Duodenal mucosa (tissue), 2 donors: ENCODE data around the gene MOB2.

Experiments used
- H3K27ac ChIP-seq: one replicate; pipeline ENCODE4 v1.7.0; 2013; ENCODE audit warnings: low read depth, low read length
- H3K27me3 ChIP-seq, 2 donors: one replicate each; pipeline ENCODE4 v1.7.0; 2013; ENCODE audit warnings: low read length in 2 of 2, control low read depth in 1 of 2; ENCODE audit not compliant: insufficient read depth in 2 of 2, control insufficient read depth in 1 of 2
- H3K36me3 ChIP-seq, 2 donors: one replicate each; pipeline ENCODE4 v1.7.0; 2013; ENCODE audit warnings: low read length in 2 of 2, control low read depth in 1 of 2; ENCODE audit not compliant: insufficient read depth in 2 of 2, control insufficient read depth in 1 of 2
- H3K4me1 ChIP-seq, 2 donors: one replicate each; pipeline ENCODE4 v1.7.0; 2013; ENCODE audit warnings: low read length in 2 of 2, control low read depth in 1 of 2; ENCODE audit not compliant: insufficient read depth in 2 of 2, control insufficient read depth in 1 of 2
- H3K4me3 ChIP-seq, 2 donors: one replicate each; pipeline ENCODE4 v1.7.0; 2013; ENCODE audit warnings: low read length in 2 of 2, low read depth in 1 of 2
- H3K9ac ChIP-seq, 2 donors: one replicate each; pipeline ENCODE4 v1.7.0; 2013; ENCODE audit warnings: low read length in 2 of 2, low read depth in 1 of 2
- H3K9me3 ChIP-seq, 2 donors: one replicate each; pipeline ENCODE4 v1.7.0; 2013; ENCODE audit warnings: low read length in 2 of 2, control low read depth in 1 of 2; ENCODE audit not compliant: control insufficient read depth in 1 of 2

The MOB2 gene

DNA sequence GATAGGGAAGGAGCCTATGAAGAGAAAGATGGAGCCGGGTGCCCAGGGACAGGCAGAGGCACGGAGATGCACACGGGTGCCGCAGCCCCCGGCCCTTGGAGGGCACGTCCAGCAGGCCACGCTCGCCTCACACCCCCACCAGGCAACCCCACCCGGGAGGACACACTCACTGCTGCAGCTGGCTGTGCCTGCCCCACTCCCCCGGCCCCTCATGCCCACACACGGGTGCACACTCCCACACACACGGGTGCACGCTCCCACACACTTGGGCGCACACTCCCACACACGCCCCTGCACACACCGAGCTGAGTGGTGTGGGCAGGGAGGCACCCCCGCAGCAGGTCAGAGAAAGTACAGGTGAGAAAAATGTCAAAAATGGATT lies 1.1 kb downstream of the MOB2 start:
- Histone ChIP-seq H3K9ac (peak overlapping the region in 1 of 2 donors; percentile 10), H3K27ac (no peak overlapping the region), H3K4me1 (peaks cover 20 to 34% of the 10 kb centered on the region in 2 donors)

DNA sequence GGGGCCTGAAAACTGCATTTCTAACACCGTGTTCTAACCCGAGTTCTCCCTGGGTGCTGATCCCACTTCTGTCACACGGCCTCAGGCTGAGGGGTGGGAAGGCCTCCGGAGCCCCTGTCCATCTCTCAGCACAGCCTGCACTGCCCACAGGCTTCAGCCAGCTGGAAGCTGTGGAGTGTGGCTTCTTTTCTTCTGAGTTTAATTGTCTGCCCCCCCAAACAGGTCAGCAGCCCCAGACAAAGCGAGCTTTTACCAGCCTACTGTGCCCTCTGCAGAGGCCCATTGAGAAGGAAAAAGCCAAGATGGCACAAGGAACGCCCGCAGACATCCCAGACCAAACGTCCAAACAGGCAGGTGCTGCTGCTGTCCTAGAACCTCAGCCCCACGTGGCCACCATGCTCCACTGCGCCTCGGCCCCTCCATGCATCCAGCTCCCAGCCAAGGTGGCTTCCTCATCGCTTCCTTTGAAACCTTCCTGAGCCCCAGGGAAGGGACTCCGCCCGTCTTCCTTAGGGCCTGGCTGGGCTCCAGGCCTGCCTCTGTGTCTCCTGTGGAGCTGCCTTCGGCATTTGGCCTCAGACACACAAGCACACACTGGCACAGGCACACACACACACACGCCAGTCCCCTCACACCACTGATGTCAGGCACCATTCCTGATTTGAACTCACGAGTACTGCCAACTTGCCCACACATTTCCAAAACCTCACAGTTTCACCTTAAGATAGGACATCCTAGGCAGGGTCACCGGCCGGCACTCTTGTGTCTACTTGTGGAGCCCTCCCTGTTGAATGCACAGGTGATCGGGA lies 1.7 kb downstream of the MOB2 start:
- H3K27ac ChIP-seq: no peak overlapping the region
- peaks cover 20 to 34% of the 10 kb centered on the region in 2 donors for H3K4me1 ChIP-seq
- H3K36me3 ChIP-seq: peaks cover 0 to 7% of the 10 kb centered on the region in 2 donors
- H3K4me3 ChIP-seq: no peak overlapping the region
- H3K9ac ChIP-seq: no peak overlapping the region
- H3K27me3 ChIP-seq: no peaks in the 10 kb centered on the region
- H3K9me3 ChIP-seq: no peaks in the 10 kb centered on the region

More for the DNA sequence above, 1.1 kb downstream of the MOB2 start:
- no peaks in the 10 kb centered on the region for H3K9me3 ChIP-seq
- H3K27me3 ChIP-seq: no peaks in the 10 kb centered on the region
- H3K36me3 ChIP-seq: peaks cover 0 to under 1% of the 10 kb centered on the region in 2 donors
- no peak overlapping the region for H3K4me3 ChIP-seq

DNA sequence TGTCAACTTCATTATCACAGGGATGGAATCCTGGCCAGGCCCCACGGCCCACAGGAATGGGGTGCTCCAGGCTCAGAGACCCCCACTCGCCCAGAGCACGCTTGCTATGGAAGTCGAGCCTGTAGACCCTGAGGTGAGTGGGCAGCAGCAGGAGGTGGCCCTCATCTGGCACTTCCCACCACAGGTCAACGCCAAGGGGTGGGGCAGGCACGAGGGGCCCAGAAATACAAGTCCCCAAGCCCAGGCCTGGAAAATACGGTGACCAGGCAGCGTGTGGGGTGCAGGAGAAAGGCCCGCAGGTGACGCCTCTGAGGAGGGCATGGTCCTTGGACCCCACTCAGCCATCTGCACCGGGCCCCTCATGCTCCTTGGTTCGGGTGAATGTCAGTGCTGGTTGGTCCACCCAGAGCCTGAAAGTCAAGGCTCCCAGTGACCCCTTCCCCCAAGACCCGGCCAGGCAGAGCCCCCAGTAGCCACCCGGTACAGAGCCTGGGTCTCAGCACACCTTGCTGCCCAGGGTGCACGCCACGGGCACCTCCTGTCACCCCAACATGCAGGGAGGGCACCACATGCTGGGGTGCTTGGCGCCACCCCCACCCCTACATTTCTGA lies 2.4 kb downstream of the MOB2 start:
- H3K36me3 ChIP-seq: peaks cover 2 to 14% of the 10 kb centered on the region in 2 donors
- H3K27ac ChIP-seq: no peak overlapping the region
- no peaks in the 10 kb centered on the region for H3K27me3 ChIP-seq
- H3K4me1 ChIP-seq: peaks cover 20 to 34% of the 10 kb centered on the region in 2 donors
- H3K9me3 ChIP-seq: no peaks in the 10 kb centered on the region
- H3K9ac ChIP-seq: no peak overlapping the region
- no peak overlapping the region for H3K4me3 ChIP-seq

DNA sequence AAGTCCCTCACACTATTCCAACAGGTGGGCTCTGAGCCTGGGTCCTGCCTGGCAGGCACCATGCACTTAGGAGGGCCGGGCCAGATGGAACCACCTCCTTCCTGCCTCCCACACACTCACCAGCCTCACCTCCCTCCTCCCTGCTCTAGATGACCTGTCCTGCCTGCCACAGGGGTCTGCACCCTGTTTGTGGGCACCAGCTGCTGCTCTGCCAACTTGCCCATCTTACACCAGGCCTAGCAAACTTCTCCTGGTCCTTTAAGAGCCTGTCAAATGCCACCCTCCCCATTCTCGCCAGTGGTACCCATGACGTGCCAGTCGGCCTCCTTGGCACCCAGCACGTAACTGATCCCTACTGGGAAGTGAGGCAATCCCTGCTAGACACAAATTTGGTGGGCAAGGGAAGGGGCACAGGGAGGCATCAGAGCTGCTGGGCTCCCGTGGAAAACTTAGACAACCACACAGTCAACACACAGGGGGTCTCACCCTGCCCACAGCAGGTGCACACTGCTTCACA lies 3.1 kb downstream of the MOB2 start:
- H3K4me3 ChIP-seq: no peak overlapping the region
- no peaks in the 10 kb centered on the region for H3K9me3 ChIP-seq
- H3K27ac ChIP-seq: no peak overlapping the region
- H3K4me1 ChIP-seq: peaks cover 20 to 34% of the 10 kb centered on the region in 2 donors
- H3K36me3 ChIP-seq: peaks cover 5 to 21% of the 10 kb centered on the region in 2 donors
- no peak overlapping the region for H3K9ac ChIP-seq
- no peaks in the 10 kb centered on the region for H3K27me3 ChIP-seq

DNA sequence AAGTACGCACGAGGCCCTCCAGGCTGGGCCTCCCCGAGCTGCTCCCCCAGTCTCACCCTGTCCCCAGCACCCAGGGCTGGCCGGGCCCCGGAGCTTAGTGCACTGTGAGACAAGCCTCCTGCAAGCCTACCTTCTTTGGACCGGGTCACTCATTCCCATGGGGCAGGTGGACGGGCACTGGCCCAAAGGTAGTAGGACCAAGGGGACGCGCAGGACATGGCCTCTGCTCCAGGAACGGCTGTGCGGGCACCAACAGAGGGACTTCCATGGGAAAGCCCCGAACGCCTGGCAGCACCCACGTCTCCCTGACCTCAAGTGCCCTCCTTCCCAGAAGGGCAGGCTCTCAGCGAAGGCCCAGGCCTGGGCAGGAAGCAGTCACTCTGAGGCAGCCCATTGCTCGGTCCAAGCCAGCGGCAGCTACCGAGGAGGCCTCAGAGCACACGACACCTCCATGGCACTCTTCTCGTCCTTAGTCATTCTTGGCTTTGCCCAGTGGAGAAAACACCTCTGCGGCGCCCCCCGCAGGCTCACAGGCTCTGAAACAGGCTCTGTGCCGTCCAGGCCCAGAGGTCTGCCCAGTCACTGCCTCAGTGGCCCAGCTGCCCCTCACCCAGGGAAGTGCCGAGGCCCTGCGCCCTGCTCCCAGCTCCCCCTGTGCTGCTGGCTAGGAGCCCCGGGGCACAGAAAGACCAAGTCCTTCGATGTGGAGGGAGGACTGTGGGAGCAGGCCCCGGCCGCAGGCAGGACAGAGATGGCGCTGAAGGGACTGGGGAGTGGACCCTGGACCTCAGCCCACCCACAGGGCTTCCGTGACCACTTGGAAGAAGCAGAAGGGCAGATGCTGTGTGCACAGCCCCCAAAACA lies 3.8 kb downstream of the MOB2 start:
- H3K9ac ChIP-seq: no peak overlapping the region
- H3K36me3 ChIP-seq: peaks cover 5 to 27% of the 10 kb centered on the region in 2 donors
- peak overlapping the region; percentile 20 for H3K27ac ChIP-seq
- no peaks in the 10 kb centered on the region for H3K9me3 ChIP-seq
- H3K4me3 ChIP-seq: no peak overlapping the region
- H3K4me1 ChIP-seq: peaks cover 16 to 27% of the 10 kb centered on the region in 2 donors
- no peaks in the 10 kb centered on the region for H3K27me3 ChIP-seq

DNA sequence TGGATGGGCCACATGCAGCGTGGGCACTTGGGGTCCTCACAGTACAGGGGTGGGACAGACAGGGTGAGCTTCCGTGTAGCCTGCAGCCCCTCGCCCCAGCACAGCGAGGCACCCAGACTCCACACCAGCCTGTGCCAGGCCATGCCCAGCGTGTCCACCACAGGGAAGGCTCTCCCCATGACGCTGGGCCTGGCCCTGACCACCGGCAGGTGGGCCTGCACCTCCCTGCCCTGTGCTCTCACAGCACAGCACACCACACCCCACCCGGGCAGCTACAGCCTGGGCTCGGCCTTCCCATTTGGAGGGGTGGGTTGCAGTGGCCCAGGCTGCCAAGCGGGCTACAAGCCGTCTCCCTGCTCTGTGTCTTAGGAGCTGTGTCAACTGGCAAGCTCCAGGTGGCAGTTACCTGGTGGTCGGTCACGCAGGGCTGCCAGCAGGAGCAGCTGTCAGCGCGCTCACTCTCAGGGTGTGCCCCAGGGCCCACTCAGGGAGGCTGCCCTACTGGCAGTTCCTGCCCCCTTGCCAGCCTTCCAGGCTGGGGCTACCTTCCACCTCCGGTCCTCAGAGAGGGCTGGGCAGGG lies 4.6 kb downstream of the MOB2 start:
- no peak overlapping the region for H3K4me3 ChIP-seq
- H3K36me3 ChIP-seq: peaks cover 9 to 36% of the 10 kb centered on the region in 2 donors
- H3K9ac ChIP-seq: no peak overlapping the region
- peaks cover 7 to 18% of the 10 kb centered on the region in 2 donors for H3K4me1 ChIP-seq
- no peaks in the 10 kb centered on the region for H3K9me3 ChIP-seq
- no peak overlapping the region for H3K27ac ChIP-seq
- no peaks in the 10 kb centered on the region for H3K27me3 ChIP-seq

DNA sequence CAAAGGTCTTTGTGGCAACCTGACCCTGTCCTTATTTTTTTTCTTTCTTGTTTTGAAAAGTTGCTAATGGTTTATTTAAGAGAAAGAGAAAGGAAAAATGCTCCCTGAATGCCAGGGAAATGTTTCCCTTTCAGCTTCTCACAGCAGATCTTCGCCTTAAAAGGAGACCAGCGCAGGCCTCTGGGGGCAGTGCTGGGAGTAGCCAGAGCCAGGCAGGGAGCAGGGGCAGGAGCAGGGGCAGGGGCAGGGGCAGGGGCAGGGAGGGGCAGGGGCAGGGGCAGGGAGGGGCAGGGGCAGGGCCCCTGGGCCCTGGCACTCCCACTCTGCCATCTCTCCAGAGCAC lies 5.1 kb downstream of the MOB2 start:
- H3K36me3 ChIP-seq: peaks cover 13 to 41% of the 10 kb centered on the region in 2 donors
- no peaks in the 10 kb centered on the region for H3K9me3 ChIP-seq
- H3K4me3 ChIP-seq: no peak overlapping the region
- no peaks in the 10 kb centered on the region for H3K27me3 ChIP-seq
- H3K9ac ChIP-seq: no peak overlapping the region
- peaks cover 3 to 14% of the 10 kb centered on the region in 2 donors for H3K4me1 ChIP-seq
- no peak overlapping the region for H3K27ac ChIP-seq

DNA sequence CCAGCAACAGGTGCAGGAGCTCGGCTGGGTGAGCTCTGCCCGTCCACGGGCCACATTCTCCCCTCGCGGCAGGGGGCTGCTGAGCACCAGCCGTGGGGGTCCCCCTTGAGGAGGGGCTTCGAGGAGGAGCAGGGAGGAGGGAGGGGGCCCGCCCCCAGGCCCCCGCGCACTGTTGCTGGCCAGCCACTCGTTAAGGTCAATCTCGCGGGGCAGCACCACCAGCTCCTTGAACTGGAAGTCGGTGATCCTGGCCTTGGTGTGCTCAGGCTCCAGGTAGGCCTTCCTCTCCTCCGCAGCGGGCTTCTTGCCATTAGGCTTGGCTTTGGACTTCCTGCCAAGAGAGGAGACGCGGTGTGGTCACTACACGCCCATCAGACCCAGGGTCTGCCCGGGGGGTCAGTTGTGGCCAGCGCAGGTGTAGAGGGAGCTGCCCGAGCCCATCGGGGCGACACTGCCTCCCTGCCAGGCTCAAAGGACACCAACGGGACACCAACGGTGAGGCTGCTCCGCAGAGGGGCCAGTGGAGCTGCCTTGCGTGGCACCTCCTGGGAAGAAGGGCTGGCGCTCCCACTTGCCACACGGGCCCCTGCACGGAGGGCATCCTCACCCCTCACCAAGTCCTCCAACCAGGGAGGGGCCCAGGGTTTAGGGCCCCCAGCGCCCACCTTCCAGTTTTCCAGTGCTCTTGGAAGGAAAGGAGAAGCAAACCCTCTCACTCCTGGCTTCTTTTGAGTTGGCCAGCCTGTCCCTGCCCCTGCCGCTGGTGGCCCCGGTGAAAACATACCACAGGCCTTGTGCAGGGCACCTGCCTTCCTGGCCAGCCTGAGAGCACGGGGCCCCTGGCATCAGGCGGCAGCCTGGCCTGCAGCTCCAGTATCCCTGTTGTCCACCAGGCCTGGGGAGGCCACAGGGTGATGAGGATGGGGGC lies 5.8 kb downstream of the MOB2 start:
- no peak overlapping the region for H3K4me3 ChIP-seq
- H3K27me3 ChIP-seq: no peaks in the 10 kb centered on the region
- H3K4me1 ChIP-seq: peaks cover 0 to 8% of the 10 kb centered on the region in 2 donors
- no peak overlapping the region for H3K9ac ChIP-seq
- peak overlapping the region; percentile 3 for H3K27ac ChIP-seq
- no peaks in the 10 kb centered on the region for H3K9me3 ChIP-seq
- H3K36me3 ChIP-seq: peaks cover 13 to 47% of the 10 kb centered on the region in 2 donors

DNA sequence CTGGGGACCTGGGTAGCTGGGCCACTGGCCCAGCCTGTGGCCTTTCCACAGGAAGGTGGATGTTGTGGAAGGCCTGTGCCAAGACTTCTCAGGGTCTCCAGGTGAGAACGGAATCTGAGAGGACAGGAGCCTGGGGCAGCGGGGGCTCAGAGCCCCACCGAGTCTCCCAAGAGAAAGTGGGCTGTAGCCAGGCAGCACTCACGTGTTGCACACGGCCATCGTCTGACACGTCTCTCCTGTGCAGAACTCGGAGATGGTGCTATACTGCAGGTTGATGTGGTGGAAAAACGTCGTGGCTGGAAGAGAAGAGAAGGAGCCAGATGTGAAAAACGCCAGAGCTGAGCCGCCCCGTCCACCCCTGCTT lies 6.4 kb downstream of the MOB2 start:
- Histone ChIP-seq H3K9ac (no peak overlapping the region), H3K27me3 (no peaks in the 10 kb centered on the region), H3K9me3 (no peaks in the 10 kb centered on the region), H3K36me3 (peaks cover 17 to 54% of the 10 kb centered on the region in 2 donors), H3K4me1 (peaks cover 0 to 6% of the 10 kb centered on the region in 2 donors), H3K27ac (no peak overlapping the region), H3K4me3 (no peak overlapping the region)
